Measurements from ENCODE around the gene DISP2.

DISP2 gene

GRCh38 chr15:40328751-40329150 lies 29.3 kb upstream of the DISP2 start:
- DNase-seq (ENCODE audit: low read depth), result no peak

- DNase-seq (ENCODE audit: low read depth), result no peak
Observed at GRCh38 chr15:40329804-40330203, 28.2 kb upstream of the DISP2 start.

DNA sequence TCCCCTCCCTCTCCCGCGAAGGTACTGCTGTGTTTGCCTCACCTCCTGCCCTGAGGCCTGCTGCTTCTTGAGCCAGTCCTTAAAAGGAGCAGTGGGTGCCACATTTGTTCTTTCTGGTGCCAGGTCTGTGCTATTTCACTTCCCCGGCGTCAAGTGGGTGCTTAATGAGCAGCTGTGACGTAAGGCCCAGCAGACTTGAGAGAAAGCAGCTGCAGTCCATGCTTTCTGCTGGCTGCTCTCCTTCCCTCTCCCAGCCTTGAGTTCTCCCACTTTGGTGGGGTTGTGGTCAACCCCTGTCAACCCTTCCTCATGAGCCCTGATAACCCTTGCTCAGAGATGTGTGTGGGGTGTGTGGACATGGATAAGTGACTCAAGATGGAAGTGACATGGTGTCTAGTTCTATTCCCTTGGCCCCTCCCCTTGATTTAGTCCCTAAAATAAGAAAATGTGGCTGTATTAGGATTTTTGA lies 27.6 kb upstream of the DISP2 start:
- DNase-seq (ENCODE audit: low read depth), result no peak

DNA sequence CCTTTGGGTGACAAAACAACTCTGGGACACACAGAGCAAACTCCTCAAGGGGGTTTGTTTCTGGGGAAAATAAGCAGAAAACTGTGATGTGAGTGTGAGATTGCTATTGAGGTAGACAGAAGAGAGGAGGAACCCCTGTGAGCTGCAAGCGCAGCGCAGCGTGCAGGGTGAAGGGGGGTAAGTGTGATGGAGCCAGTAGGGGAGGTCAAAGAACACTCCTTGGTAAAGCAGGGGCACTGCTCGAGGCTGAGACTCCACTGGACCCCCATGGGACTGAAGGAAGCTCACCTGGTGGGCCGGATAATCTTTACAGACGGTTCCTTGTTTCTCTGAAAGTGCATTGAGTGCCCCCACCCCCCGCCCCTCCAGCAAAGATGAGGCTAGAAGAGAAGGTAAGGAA lies 27.0 kb upstream of the DISP2 start:
- no peak for DNase-seq (ENCODE audit: low read depth)

GRCh38 chr15:40331637-40332036 lies 26.4 kb upstream of the DISP2 start:
- no peak for DNase-seq (ENCODE audit: low read depth)

DNA sequence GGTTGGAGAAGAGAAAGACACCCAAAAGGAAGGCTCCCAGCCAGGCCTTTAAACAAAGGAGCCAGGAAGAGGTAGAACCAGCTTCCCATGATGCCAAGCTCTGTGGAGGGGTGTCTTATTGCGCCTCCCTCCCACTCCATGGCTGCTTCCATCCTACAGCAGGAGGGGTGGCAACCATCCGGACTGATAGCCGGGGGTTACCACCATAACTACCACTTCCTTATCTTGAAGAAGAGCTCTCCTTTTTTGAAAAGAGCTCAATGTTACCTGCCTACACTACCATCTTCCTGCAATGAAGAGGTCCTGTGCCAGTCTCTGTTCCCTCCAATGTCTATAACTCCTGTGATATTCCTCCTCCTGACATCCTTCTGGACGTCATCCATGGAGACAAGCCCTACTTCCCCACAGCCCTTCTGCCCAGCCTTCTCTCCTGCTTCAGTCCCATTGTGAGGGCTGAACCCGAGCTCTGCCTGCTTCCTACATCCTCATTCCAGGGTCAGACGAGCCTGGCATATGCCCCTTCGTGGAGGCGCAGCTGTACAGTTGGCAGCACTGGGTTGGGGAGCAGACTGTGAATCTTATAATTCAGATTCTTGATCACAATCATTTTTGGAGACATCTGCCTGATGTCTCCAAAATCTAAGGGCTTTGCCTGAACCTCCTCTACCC lies 25.8 kb upstream of the DISP2 start:
- DNase-seq (ENCODE audit: low read depth), result no peak

GRCh38 chr15:40333922-40334492 lies 24.0 kb upstream of the DISP2 start:
- DNase-seq (ENCODE audit: low read depth), result no peak

DNA sequence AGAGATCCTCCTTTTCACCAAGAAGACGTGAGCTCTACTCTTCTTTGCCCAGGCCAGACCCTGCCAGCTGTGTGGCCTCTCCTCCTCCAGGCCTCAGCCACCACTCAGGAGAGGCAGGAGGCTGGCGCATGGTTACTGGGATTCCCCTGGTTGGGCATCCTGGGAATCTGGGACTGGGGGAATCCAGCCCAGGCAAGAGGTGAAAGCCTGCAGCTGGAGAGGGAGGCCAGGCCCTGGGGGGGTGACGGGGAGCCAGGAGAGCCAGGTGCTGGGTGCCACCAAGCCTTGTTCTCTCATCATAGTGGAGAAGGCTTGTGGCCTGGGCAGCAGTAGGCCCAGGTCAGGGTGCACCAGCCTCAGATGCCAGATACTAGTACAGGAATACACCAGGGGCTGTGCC lies 23.5 kb upstream of the DISP2 start:
- DNase-seq (ENCODE audit: low read depth), result no peak

DNA sequence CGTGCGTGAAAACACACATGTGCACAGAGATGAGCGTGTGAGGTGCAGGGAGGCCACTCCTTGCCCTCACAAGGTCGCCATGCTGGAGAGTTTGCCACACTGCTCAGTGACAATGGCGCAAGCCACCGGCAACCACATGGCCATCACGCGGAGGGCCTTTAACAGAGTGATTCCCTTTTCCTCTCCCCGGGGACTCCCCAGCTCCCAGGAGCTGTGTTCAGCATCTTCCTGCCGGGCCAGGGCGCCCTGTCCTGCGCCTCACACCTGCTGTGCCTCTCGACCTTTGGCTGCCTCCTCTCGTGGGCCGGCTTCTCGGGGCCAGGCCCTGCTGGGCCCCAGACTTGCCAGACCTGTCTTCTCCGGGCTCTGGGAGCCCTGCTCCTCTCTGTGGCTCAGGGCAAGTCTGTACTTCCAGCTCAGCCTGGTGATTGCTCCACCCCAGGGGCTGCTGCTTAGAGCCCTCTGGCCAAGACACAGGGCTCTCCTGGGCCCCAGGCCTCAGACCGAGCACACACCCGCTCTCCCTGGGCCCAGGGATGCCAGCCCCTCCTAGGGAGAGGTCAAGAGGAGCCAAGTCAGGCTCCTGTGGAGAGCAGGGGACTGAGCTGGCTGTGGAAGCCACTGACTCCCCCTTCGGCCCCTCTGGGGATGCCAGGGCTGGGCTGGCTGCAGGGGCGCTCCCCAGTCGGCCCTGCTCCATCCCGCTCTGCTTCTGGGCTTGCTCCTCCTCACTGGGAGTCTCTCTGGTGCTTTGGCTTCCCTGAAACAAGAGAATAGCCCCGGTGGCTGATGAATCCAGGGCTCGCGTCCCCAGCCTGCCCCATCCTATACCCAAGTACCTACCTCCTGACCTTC lies 22.9 kb upstream of the DISP2 start:
- DNase-seq (ENCODE audit: low read depth), result no peak

DNA sequence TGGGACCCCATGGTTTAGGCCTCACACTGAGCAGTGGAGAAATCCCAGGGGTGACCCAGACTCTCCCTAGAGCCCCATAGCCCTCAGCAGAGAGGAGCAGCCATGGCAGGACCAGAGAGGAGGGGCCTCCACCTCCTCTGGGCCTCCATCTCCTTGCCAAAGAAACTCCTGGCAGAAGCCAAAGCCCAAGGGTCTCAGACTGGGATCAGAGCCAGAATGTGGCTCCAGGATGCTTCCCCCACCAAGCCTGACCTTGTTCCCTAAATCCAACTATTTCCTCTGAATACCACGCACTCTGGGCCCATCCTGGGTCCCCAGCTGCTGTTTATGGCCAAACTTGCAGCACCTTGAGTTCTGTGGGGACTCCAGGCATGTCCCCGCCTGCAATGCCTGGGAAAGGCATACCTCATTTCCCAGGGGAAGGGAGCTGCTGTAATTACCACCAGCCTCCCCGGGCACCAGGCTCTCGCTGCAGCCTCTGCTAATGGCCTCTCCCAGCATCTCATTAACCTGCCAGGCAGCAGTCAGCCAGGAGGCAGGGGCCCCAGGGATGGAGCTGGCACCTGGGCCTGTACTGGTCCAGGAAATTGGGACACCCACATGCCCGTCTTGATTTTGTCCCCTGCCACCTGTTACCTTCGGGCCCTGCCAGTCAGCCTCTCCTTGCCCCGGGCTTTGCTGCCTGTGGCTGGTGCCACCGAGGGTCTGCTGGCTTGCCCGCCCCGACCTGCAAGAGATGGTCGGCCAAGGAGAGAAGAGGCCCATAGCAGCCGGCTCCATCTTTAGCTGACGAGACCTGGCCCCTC lies 21.9 kb upstream of the DISP2 start:
- DNase-seq (ENCODE audit: low read depth), result no peak

- DNase-seq (ENCODE audit: low read depth), result no peak
Observed at GRCh38 chr15:40336744-40337122, 21.3 kb upstream of the DISP2 start.

DNA sequence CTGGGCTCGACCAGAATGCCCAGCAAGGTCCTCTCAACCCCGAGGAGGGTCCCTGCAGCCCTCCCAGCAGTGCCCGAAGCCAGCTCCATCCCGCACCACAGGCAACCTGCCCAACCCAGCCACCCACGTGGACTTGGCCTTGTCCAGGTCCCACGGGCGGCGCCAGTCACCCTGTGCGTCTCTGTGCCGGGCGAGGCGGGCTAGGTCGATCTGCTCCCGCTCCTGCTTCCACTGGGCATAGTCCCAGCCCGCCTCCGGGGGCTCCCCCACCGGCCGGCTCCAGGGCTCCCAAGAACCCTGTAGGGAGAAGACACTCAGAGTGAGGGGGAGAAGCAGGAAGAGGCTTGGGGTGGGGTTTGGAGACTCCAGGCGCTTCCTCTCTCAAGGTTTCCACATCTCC lies 20.4 kb upstream of the DISP2 start:
- no peak for DNase-seq (ENCODE audit: low read depth)

DNA sequence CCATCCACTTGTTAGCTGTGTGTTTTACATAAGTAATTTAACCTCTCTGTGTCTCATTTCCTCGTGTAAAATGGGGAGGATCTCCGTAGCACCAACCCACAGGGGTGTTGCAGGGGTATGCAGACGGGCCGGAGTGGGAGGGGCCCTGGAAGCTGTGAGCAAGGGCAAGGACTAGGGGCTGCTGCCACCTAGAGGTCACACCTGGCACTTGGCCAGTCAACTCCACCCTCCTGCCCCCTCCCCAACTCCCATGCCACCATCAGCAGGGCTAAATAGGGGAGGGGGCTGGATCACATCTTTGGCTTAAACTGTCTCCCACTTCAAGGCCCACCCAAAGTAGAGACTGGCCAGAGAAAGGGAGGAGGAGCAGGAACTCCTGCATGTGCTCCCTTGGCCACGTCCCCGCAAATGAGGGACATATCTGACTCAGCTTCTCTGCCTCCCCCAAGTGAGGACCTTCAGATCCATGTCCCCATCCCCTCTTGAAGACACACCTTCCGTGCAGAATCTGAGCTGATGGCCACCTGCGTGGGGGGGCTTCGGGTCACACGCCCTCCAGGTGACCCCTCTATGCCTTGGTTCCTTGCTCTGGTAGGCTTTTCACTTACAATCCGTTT lies 19.9 kb upstream of the DISP2 start:
- peak; percentile 57 for DNase-seq (ENCODE audit: low read depth)

- no peak for DNase-seq (ENCODE audit: low read depth)
Observed at GRCh38 chr15:40338921-40339620, 18.9 kb upstream of the DISP2 start.

- no peak for DNase-seq (ENCODE audit: low read depth)
Observed at GRCh38 chr15:40339621-40339945, 18.4 kb upstream of the DISP2 start.

DNA sequence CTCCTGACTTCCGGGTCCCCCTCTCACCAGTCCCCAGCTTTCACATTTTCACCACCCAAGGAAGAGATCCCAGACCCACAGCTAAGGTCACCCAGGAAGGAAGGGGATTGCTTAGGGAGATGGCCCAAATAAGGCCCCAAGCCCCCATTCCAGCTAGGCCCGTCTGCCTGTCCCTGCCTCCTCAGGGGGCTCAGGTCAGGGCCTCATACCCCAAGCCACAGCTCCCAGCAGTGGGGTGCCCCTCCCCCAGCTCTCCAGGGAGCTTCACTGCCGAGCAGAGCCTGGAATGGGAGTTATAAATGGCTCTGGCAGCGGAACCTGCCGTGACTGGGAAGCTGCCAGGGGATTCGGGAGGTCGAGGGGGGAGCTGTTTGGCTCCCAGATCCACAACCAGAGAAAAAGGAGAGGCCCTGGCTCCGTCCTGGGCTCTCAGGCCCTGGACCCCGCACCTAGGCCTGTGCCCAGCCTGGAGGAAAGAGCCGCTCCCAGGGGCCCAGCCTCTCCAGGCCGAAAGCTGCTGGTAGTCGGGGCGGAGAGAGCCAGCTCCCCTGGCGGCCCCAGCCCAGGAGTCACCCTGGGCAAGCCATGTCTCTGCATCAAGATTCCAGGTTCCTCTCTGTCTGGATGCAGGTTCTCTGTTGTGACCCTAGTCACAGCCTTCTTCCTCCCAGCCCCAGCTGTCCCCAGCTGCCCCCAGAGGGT lies 17.8 kb upstream of the DISP2 start:
- DNase-seq (ENCODE audit: low read depth), result no peak

DNA sequence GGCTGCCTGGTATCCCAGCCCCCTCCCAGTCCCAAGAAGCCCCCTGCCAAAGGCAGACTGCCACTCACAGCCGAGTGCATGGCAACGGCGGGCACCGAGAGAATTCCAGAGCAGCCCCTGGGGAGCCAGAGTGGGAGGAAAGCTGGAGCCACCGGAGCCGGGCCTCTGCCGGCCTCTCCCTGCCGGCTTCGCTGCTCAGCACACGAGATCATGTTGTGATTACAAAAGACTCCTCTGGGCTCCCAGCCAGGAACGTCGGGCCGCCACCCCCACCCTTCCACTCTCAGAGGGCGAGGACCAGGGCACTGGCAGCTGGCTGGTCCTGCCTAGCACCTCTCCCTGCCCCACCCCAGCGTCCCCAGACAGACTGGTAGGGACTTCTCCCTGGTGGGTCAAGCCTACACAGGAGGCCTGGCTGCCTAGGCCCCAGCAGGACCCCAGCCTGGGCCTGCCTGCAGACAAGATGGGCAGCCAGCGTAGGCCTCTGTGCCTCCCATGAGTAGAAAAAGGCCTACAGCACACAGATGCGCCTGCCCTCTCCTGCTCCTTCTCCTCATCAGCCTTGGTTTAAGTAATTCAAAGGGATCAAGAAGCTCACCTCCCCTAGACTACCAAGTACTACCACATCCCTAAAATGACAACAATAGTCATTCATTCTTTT lies 17.1 kb upstream of the DISP2 start, which contains the start of gene CCDC9B:
Gene CCDC9B (minus strand): TSS at position 200 of the 661 bp plus-strand sequence. CDS start 120 bp downstream, at position 80.
- DNase-seq (ENCODE audit: low read depth), result no peak

- no peak for DNase-seq (ENCODE audit: low read depth)
Observed at GRCh38 chr15:40342416-40343320, 15.4 kb upstream of the DISP2 start.

GRCh38 chr15:40343512-40343911 lies 14.5 kb upstream of the DISP2 start:
- no peak for DNase-seq (ENCODE audit: low read depth)
